Right renal pelvis (tissue), 4 donors: ENCODE results near the gene RNF114. TPM values are rescaled to one million over a fixed set of nuclear protein-coding genes. Genes with fewer than 3 reads are reported as not detected.

Experiments
- polyA plus RNA-seq, 4 donors: library from polyadenylated mRNA; unstranded; fragments of 120-200 nt; gene quantifications; one replicate each; pipeline ENCODE4 v1.2.1, GENCODE V29; 2013; ENCODE audit not compliant: insufficient read length in 4 of 4

RNF114 gene
- polyA plus RNA-seq, 4 donors: 65.0 to 74.8 (median 71.4) TPM

Other genes with a start within 250 kb of the RNF114 start
- 10 to 100 TPM; 45.2 to 54.6 (median 51.9) TPM for gene B4GALT5, start 222.5 kb upstream of the RNF114 start, polyA plus RNA-seq
- gene SLC9A8, start 123.6 kb upstream of the RNF114 start, polyA plus RNA-seq: 1 to 10 TPM; 8.1 to 9.8 (median 8.7) TPM
- gene SPATA2, start 20.9 kb upstream of the RNF114 start, polyA plus RNA-seq: 10 to 100 TPM; 10.4 to 11.6 (median 11.1) TPM
- gene SNAI1, start 46.6 kb downstream of the RNF114 start, polyA plus RNA-seq: 10 to 100 TPM in 3 of 4 donors, 1 to 10 TPM in 1; 10.0 to 14.3 (median 12.4) TPM
- 100 to 1,000 TPM; 141 to 169 (median 158) TPM for gene UBE2V1, start 176.8 kb downstream of the RNF114 start, polyA plus RNA-seq
- 10 to 100 TPM; 22.8 to 28.7 (median 26.5) TPM for gene PEDS1, start 217.3 kb downstream of the RNF114 start, polyA plus RNA-seq